H1 (cell line): Measurements from ENCODE around the gene RNF41. TPM values are rescaled to one million over a fixed set of nuclear protein-coding genes. Genes with fewer than 3 reads are reported as not detected.

Source experiments
- CTCF ChIA-PET: fragments of 300-600 bp; sonication (Branson Sonifier 250); formaldehyde crosslinking; loops from one replicate; lab custom pipeline; 2021; ENCODE audit not compliant: partially characterized antibody; lab: Charles Lee
- POLR2A ChIA-PET: fragments of 300-600 bp; sonication (Branson Sonifier 250); formaldehyde crosslinking; loops from one replicate; lab custom pipeline; 2021; ENCODE audit warnings: inconsistent platforms; ENCODE audit not compliant: partially characterized antibody; lab: Charles Lee
- DNase-seq, 2 experiments: peaks; one replicate each; pipeline versions ENCODE4 v3.0.0 to v3.0.0-alpha.2; 2010 to 2022; ENCODE audit warnings: low spot score in 2 of 2, low read depth in 1 of 2, mixed read lengths in 1 of 2
- FAIRE-seq: peaks from 2 replicates; lab custom pipeline; 2011; peaks lifted over from hg19 to GRCh38; lab: Jason Lieb, UNC
- H2AFZ ChIP-seq: 2 replicates; pipeline ENCODE4 v1.8.1; 2012; ENCODE audit warnings: low read length, inconsistent platforms
- H2AK5ac ChIP-seq: 2 replicates; pipeline ENCODE4 v1.6.1; 2013; ENCODE audit warnings: low read depth, low read length
- H2BK120ac ChIP-seq: replicated peaks from 2 replicates; pipeline ENCODE3; 2013; ENCODE audit warnings: low read depth, low read length, inconsistent platforms
- H2BK12ac ChIP-seq: 2 replicates; pipeline ENCODE4 v1.6.1; 2013; ENCODE audit warnings: low read depth, low read length
- H2BK15ac ChIP-seq: 2 replicates; pipeline ENCODE4 v1.6.1; 2013; ENCODE audit warnings: low read length
- H2BK20ac ChIP-seq: 2 replicates; pipeline ENCODE4 v1.6.1; 2013; ENCODE audit warnings: low read length
- H2BK5ac ChIP-seq: 2 replicates; pipeline ENCODE4 v1.6.1; 2013; ENCODE audit warnings: low read depth, low read length
- H3K14ac ChIP-seq: 2 replicates; pipeline ENCODE4 v1.6.1; 2013; ENCODE audit warnings: inconsistent platforms; ENCODE audit not compliant: insufficient read length
- H3K18ac ChIP-seq: 2 replicates; pipeline ENCODE4 v1.6.1; 2013; ENCODE audit warnings: low read length; ENCODE audit errors: extremely low read depth
- H3K23ac ChIP-seq: 2 replicates; pipeline ENCODE4 v1.6.1; 2013; ENCODE audit warnings: inconsistent platforms; ENCODE audit not compliant: insufficient read length
- H3K23me2 ChIP-seq: 2 replicates; pipeline ENCODE4 v1.6.1; 2013; ENCODE audit warnings: low read depth, low read length
- H3K27ac ChIP-seq: 2 replicates; pipeline ENCODE4 v1.6.1; 2011; ENCODE audit warnings: low read depth, low read length, inconsistent platforms
- H3K27me3 ChIP-seq, 4 experiments: replicated peaks in 1 of 4; 1 replicate in 1 of 4; 2 replicates in 3 of 4; pipeline versions ENCODE4 v1.6.1 to v1.8.1; 2011 to 2013; ENCODE audit warnings: low read length in 3 of 4, mild to moderate bottlenecking in 3 of 4, inconsistent platforms in 2 of 4, mixed read lengths in 2 of 4, moderate library complexity in 1 of 4; ENCODE audit not compliant: control insufficient read depth in 3 of 4, insufficient read depth in 3 of 4; ENCODE audit errors: extremely low read depth in 1 of 4
- H3K36me3 ChIP-seq, 4 experiments: 2 replicates each; pipeline versions ENCODE4 v1.6.1 to v1.8.1; 2011 to 2013; ENCODE audit warnings: mild to moderate bottlenecking in 4 of 4, low read length in 3 of 4, moderate library complexity in 2 of 4, control low read depth in 1 of 4, inconsistent platforms in 1 of 4; ENCODE audit not compliant: insufficient read depth in 4 of 4, control insufficient read depth in 2 of 4
- H3K4ac ChIP-seq: replicated peaks from 2 replicates; pipeline ENCODE3; 2013; ENCODE audit warnings: low read length, low read depth, mixed read lengths, inconsistent platforms; ENCODE audit not compliant: insufficient read length
- H3K4me1 ChIP-seq, 4 experiments: replicated peaks in 1 of 4; 1 replicate in 1 of 4; 2 replicates in 3 of 4; pipeline versions ENCODE4 v1.6.1 to v1.8.1; 2011 to 2013; ENCODE audit warnings: low read length in 3 of 4, inconsistent platforms in 2 of 4, mixed read lengths in 1 of 4; ENCODE audit not compliant: insufficient read depth in 4 of 4, control insufficient read depth in 3 of 4
- H3K4me2 ChIP-seq, 2 experiments: 2 replicates each; pipeline versions ENCODE4 v1.6.1 to v1.8.1; 2011 to 2013; ENCODE audit warnings: low read depth in 2 of 2, low read length in 2 of 2, control low read depth in 1 of 2, inconsistent platforms in 1 of 2, mild to moderate bottlenecking in 1 of 2; ENCODE audit not compliant: insufficient read depth in 1 of 2
- H3K4me3 ChIP-seq, 4 experiments: fragments of 200-600, 300-600 bp in 1 of 4; sonication (generic), shearing (Covaris generic), sonication (Bioruptor Twin) in 1 of 4; 2 replicates each; pipeline versions ENCODE4 v1.5.1 to v1.8.1; 2011 to 2016; ENCODE audit warnings: low read length in 4 of 4, low read depth in 3 of 4, control low read depth in 2 of 4, inconsistent platforms in 2 of 4, mild to moderate bottlenecking in 2 of 4, mixed read lengths in 1 of 4, moderate library complexity in 1 of 4; ENCODE audit not compliant: insufficient read depth in 2 of 4; ENCODE audit errors: extremely low read depth in 1 of 4
- H3K56ac ChIP-seq: replicated peaks from 2 replicates; pipeline ENCODE3; 2013; ENCODE audit warnings: low read depth, mild to moderate bottlenecking, mixed read lengths, low read length, inconsistent platforms; ENCODE audit not compliant: insufficient read length
- H3K79me1 ChIP-seq: 2 replicates; pipeline ENCODE4 v1.6.1; 2013; ENCODE audit warnings: low read depth, low read length, control low read depth
- H3K79me2 ChIP-seq, 2 experiments: 2 replicates each; pipeline versions ENCODE4 v1.6.1 to v1.8.1; 2012 to 2013; ENCODE audit warnings: low read length in 2 of 2, mild to moderate bottlenecking in 2 of 2, inconsistent platforms in 1 of 2; ENCODE audit not compliant: insufficient read depth in 2 of 2, control insufficient read depth in 1 of 2
- H3K9ac ChIP-seq, 4 experiments: replicated peaks in 1 of 4; 1 replicate in 1 of 4; 2 replicates in 3 of 4; pipeline versions ENCODE4 v1.6.1 to v1.8.1; 2011 to 2013; ENCODE audit warnings: low read depth in 3 of 4, low read length in 3 of 4, control low read depth in 2 of 4, mild to moderate bottlenecking in 2 of 4, moderate library complexity in 2 of 4, inconsistent platforms in 1 of 4; ENCODE audit errors: extremely low read depth in 1 of 4
- H3K9me3 ChIP-seq, 2 experiments: 2 replicates each; pipeline versions ENCODE4 v1.6.1 to v1.8.1; 2012 to 2013; ENCODE audit warnings: mild to moderate bottlenecking in 2 of 2, moderate library complexity in 2 of 2, control low read depth in 1 of 2, inconsistent platforms in 1 of 2, low read depth in 1 of 2, low read length in 1 of 2, mixed read lengths in 1 of 2; ENCODE audit not compliant: insufficient read depth in 2 of 2
- H4K20me1 ChIP-seq, 2 experiments: replicated peaks in 1 of 2; 2 replicates each; pipeline versions ENCODE3 to v1.8.1; 2011 to 2013; ENCODE audit warnings: inconsistent platforms in 2 of 2, low read length in 2 of 2, mild to moderate bottlenecking in 1 of 2; ENCODE audit not compliant: insufficient read depth in 2 of 2, control insufficient read depth in 1 of 2
- H4K5ac ChIP-seq: 2 replicates; pipeline ENCODE4 v1.6.1; 2013; ENCODE audit warnings: low read length, low read depth, mixed read lengths, inconsistent platforms; ENCODE audit not compliant: insufficient read length
- H4K8ac ChIP-seq: 2 replicates; pipeline ENCODE4 v1.8.0; 2013; ENCODE audit warnings: mild to moderate bottlenecking, moderate library complexity, low read length, inconsistent platforms; ENCODE audit not compliant: insufficient read depth; ENCODE audit errors: extremely low read depth
- H4K91ac ChIP-seq: replicated peaks from 2 replicates; pipeline ENCODE3; 2013; ENCODE audit warnings: low read length, mixed read lengths, inconsistent platforms; ENCODE audit not compliant: insufficient read length
- BACH1 ChIP-seq: IDR thresholded peaks from 2 replicates; pipeline ENCODE4 v1.6.1; 2012; ENCODE audit warnings: low read length, improper control_type of control experiment
- RAD21 ChIP-seq, 2 experiments: IDR thresholded peaks in 1 of 2; conservative IDR thresholded peaks in 1 of 2; 2 replicates each; pipeline ENCODE4 v1.6.1; 2011; ENCODE audit warnings: low read depth in 2 of 2, low read length in 2 of 2, improper control_type of control experiment in 1 of 2, inconsistent platforms in 1 of 2, mild to moderate bottlenecking in 1 of 2, moderate library complexity in 1 of 2
- TAF7 ChIP-seq: optimal IDR thresholded peaks from 2 replicates; pipeline ENCODE3; 2011; ENCODE audit warnings: low read depth, mild to moderate bottlenecking, inconsistent platforms, low read length, moderate library complexity, borderline replicate concordance
- WGBS, 2 experiments: shearing (Covaris generic) in 1 of 2; methylation state at CpG; one replicate each; pipeline versions ENCODE4 v1.1.6 to v1.1.7; 2013 to 2015; ENCODE audit warnings: low lambda C conversion rate in 2 of 2, mixed read lengths in 2 of 2, inconsistent platforms in 1 of 2, low coverage in 1 of 2, missing lambda C conversion rate in 1 of 2; ENCODE audit not compliant: insufficient replicate concordance in 2 of 2, insufficient coverage in 1 of 2, insufficient read length in 1 of 2; ENCODE audit errors: extremely low coverage in 1 of 2, missing lambda C conversion rate in 1 of 2; 5-methylcytosine and 5-hydroxymethylcytosine counted together
- polyA plus RNA-seq, 7 experiments: library from polyadenylated mRNA; depleted of rRNA in 3 of 7; stranded (reverse) in 5 of 7; unstranded in 2 of 7; fragments of >200 nt in 5 of 7; fragments of 200-250 nt in 2 of 7; gene quantifications; 1 replicate in 5 of 7; 2 replicates in 1 of 7; 4 replicates in 1 of 7; pipeline versions ENCODE4 v1.2.1 to v1.2.3, GENCODE V29; 2011 to 2013; ENCODE audit warnings: missing spikeins in 2 of 7, mixed read lengths in 2 of 7
- total RNA-seq: library from RNA; stranded (reverse); fragmentation: NEBNext Ultra II Directional; extraction: Animal tissue kit (Norgen Biotek cat#: 25700); gene quantifications from 2 replicates; pipeline ENCODE4 v1.2.1, GENCODE V29; 2021
- TF ChIP-seq, protein P1 (sequence below): IDR thresholded peaks from 2 replicates; pipeline ENCODE4 v1.6.1; 2012; ENCODE audit warnings: inconsistent platforms

RNF41 gene
- total and polyA plus RNA-seq, 2 of the 8 experiments (the other 6 are each of a cell fraction or from before 2014, with no cell fraction given): 55.5 to 98.6 TPM

DNA sequence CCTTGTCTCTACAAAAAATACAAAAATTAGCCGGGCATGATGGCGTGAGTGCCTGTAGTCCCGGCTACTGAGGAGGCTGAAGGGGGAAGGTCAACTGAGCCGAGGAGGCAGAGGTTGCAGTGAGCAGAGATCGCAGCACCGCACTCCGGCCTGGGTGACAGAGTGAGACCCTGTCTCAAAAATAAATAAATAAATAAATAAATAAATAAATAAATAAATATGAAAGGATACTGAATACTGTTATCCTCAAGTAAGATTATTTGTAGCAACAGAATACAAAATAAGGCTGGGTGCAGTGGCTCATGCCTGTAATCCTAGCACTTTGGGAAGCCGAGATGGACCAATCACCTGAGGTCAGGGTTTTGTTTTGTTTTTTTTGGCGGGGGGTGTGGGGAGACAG is 1.9 kb downstream of the RNF41 start:
- Histone ChIP-seq H2BK15ac (no peak overlapping the region), H3K79me1 (peaks cover 8% of the 10 kb centered on the region), H2BK5ac (no peak overlapping the region), H4K91ac (no peak overlapping the region), H4K8ac (no peak overlapping the region), H2BK20ac (no peak overlapping the region), H2BK120ac (no peak overlapping the region), H3K9me3 (no peaks in the 10 kb centered on the region), H3K9ac (no peak overlapping the region), H3K4me1 (peaks cover under 1 to 13% (median 5%) of the 10 kb centered on the region in 4 experiments; a peak in 6 of 7 replicates), H3K56ac (no peak overlapping the region), H2BK12ac (no peak overlapping the region), H2AFZ (no peak overlapping the region), H3K4ac (no peak overlapping the region), H3K27me3 (no peaks in the 10 kb centered on the region), H3K79me2 (peaks cover 0 to 30% of the 10 kb centered on the region in 2 experiments; a peak in 2 of 4 replicates), H2AK5ac (no peak overlapping the region), H3K14ac (no peak overlapping the region), H3K23me2 (peaks cover 21% of the 10 kb centered on the region), H3K4me2 (peak overlapping the region in 1 of 2 experiments; percentile 100; a peak in 1 of 4 replicates), H3K23ac (no peak overlapping the region), H4K20me1 (peaks cover 0 to 6% of the 10 kb centered on the region in 2 experiments), H3K4me3 (no peak overlapping the region), H4K5ac (no peak overlapping the region)
- DNase-seq: no peak
- CTCF ChIA-PET: interaction anchor here (0.8 to 4.2 kb wide), 5 partner anchors 13 to 37 kb away, joined by 3 to 89 read pairs (median 31); partner anchors contain the start of gene SMARCC2
- no peak for FAIRE-seq
- POLR2A ChIA-PET: interaction anchor here (1.0 to 9.8 kb wide), 7 partner anchors 9 to 102 kb away, joined by 4 to 203 read pairs (median 42); partner anchors contain the start of genes MYL6, RPL41, SMARCC2 and ZC3H10
- 94% methylated on average over 9 of the region's 9 CpGs; no CpG with 5 or more reads in 1 of the 2 experiments for WGBS, 2 experiments
- no peak for TF ChIP-seq BACH1
- TF ChIP-seq, protein P1, sequence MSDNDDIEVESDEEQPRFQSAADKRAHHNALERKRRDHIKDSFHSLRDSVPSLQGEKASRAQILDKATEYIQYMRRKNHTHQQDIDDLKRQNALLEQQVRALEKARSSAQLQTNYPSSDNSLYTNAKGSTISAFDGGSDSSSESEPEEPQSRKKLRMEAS: no peak
- no peak for TF ChIP-seq RAD21 (IDR thresholded peaks at IDR 0.05 in 1 of 2, conservative IDR thresholded peaks at IDR 0.05 in 1 of 2; ENCODE audit: low read depth in 2 of 2, low read length in 2 of 2)
- no peak for TF ChIP-seq TAF7
- TF ChIP-seq, all 59 proteins: peak for 0
- no peak overlapping the region for H3K18ac ChIP-seq
- no peak overlapping the region for H3K27ac ChIP-seq
- peaks cover 0 to 15% (median 9%) of the 10 kb centered on the region in 4 experiments; a peak in 4 of 8 replicates for H3K36me3 ChIP-seq
